ENCODE data around the gene MAPK6. TPM values are rescaled to one million over a fixed set of nuclear protein-coding genes. Genes with fewer than 3 reads are reported as not detected.

The MAPK6 gene
- total RNA-seq, 3 donors from 2014 or later (not counting 1 experiment from before 2014, with no cell fraction given) = 33.0 to 36.2 (median 33.1) TPM

DNA sequence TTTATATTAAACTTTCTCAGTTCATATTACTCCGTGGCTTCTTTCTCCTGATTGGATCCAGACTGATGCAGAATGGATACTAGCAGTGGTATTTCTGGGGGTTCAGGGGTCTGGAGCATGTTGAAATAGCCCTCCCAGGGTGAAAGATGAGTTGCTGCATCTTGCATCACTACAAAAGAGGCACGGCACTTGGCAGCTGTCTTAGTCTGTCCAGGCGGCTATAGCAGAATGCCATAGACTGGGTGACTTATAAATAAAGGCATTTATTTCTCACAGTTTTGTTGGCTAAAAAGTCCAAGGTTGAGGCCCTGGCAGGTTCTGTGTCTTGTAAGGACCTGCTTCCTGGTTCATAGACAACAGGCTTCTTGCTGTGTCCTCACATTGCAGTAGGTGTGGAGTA is 94.2 kb downstream of the MAPK6 start:
- H3K9me3 ChIP-seq (ENCODE audit: control insufficient read depth, insufficient read depth, low read length) = no peaks in the 10 kb centered on the region
- H3K9me3 Mint-ChIP-seq = no peaks in the 10 kb centered on the region

DNA sequence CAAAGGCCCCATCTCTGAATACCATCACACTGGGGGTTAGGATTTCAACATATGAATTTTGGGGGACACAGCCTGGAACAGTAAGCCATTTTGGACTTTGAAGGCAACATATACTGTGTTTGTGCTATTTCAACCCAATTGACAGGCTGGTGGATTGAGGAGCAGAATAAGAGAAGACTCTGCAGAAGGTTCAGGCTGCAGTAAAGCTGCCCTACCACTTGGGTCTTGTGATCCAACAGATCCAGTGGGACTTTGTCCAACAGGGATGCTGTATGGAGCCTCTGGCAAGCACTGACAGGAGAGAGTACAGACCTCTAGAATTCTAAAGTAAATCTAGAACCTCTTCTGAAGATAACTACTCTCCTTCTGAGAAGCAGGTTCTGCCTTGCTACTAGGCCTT is 94.7 kb downstream of the MAPK6 start:
- peaks cover 9% of the 10 kb centered on the region for H3K4me1 ChIP-seq (ENCODE audit: control insufficient read depth, insufficient read depth, low read length)
- Mint-ChIP-seq H3K36me3 (no peaks in the 10 kb centered on the region), H3K27me3 (ENCODE audit: low read depth in 2 of 2) (peaks cover 18 to 23% of the 10 kb centered on the region in 2 donors), H3K4me3 (no peak overlapping the region), H3K4me1 (no peaks in the 10 kb centered on the region), H3K9me3 (no peaks in the 10 kb centered on the region), H3K27ac (no peak overlapping the region)
- no peak for TF ChIP-seq CTCF (IDR thresholded peaks at IDR 0.05)
- intact Hi-C loops (cut with micrococcal nuclease) = no loop called here
- H3K36me3 ChIP-seq (ENCODE audit: control insufficient read depth, insufficient read depth, low read length) = no peaks in the 10 kb centered on the region
- H3K9me3 ChIP-seq (ENCODE audit: control insufficient read depth, insufficient read depth, low read length) = no peaks in the 10 kb centered on the region
- H3K27ac ChIP-seq (ENCODE audit: low read length) = no peak overlapping the region
- DNase-seq = no peak
- ATAC-seq = no peak
- no peak overlapping the region for H3K4me3 ChIP-seq (ENCODE audit: low read length)
- peaks cover 8% of the 10 kb centered on the region for H3K27me3 ChIP-seq (ENCODE audit: control insufficient read depth, insufficient read depth, low read length)

More for the DNA sequence above, 94.2 kb downstream of the MAPK6 start:
- DNase-seq = no peak
- Mint-ChIP-seq H3K36me3 (no peaks in the 10 kb centered on the region), H3K27me3 (ENCODE audit: low read depth in 2 of 2) (peaks cover 18 to 24% of the 10 kb centered on the region in 2 donors), H3K4me3 (no peak overlapping the region), H3K4me1 (no peaks in the 10 kb centered on the region), H3K27ac (no peak overlapping the region)
- no peak overlapping the region for H3K27ac ChIP-seq (ENCODE audit: low read length)
- H3K4me3 ChIP-seq (ENCODE audit: low read length) = no peak overlapping the region
- H3K27me3 ChIP-seq (ENCODE audit: control insufficient read depth, insufficient read depth, low read length) = peaks cover 8% of the 10 kb centered on the region
- WGBS (ENCODE audit: insufficient coverage) = 97% methylated on average over 3 of the region's 3 CpGs
- TF ChIP-seq CTCF (IDR thresholded peaks at IDR 0.05) = no peak
- intact Hi-C loops (cut with micrococcal nuclease) = no loop called here
- H3K36me3 ChIP-seq (ENCODE audit: control insufficient read depth, insufficient read depth, low read length) = no peaks in the 10 kb centered on the region
- H3K4me1 ChIP-seq (ENCODE audit: control insufficient read depth, insufficient read depth, low read length) = peaks cover 9% of the 10 kb centered on the region
- ATAC-seq = no peak

DNA sequence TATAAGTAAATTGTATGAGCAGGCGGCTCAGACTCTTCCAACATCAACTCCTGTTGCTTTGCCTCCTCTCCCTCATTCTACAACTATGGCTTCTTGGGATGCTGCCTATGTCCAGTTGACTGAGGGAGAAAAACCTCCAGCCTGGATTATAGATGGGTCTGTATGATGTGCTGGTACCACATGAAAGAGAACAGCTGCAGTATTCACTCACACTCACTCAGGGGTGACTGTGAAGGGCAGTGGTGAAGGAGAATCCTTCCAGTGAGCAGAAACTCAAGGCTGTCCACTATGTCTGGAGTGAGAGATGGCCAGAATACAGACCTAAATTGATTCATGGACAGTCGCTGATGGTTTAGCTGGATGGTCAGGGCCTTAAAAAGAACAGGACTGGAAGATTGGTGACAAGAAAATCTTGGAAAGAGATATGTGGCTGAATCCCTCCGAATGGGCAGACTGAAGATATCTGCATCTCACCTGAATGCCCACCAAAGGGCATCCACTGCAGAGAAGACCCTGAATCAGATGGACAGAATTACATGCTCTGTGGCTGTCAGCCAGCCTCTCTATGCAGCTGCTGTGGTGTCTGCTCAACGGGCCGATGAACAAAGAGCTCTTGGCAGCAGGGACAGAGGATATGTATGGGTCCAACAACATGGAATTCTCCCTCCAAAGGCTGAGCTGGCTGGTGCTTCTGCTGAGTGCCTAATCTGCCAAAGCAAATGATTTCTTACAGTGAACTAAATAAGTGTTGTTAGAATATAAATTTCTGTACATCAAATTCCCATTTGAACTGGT is 95.4 kb downstream of the MAPK6 start:
- no peak overlapping the region for H3K27ac Mint-ChIP-seq

More for the DNA sequence above, 95.4 kb downstream of the MAPK6 start:
- H3K36me3 Mint-ChIP-seq = no peaks in the 10 kb centered on the region
- Histone ChIP-seq H3K27ac (ENCODE audit: low read length) (no peak overlapping the region), H3K9me3 (ENCODE audit: control insufficient read depth, insufficient read depth, low read length) (no peaks in the 10 kb centered on the region), H3K4me3 (ENCODE audit: low read length) (no peak overlapping the region), H3K36me3 (ENCODE audit: control insufficient read depth, insufficient read depth, low read length) (no peaks in the 10 kb centered on the region), H3K27me3 (ENCODE audit: control insufficient read depth, insufficient read depth, low read length) (peaks cover 7% of the 10 kb centered on the region), H3K4me1 (ENCODE audit: control insufficient read depth, insufficient read depth, low read length) (peaks cover 9% of the 10 kb centered on the region)
- WGBS (ENCODE audit: insufficient coverage) = 91% methylated on average over 4 of the region's 5 CpGs
- H3K4me1 Mint-ChIP-seq = no peaks in the 10 kb centered on the region
- H3K27me3 Mint-ChIP-seq (ENCODE audit: low read depth in 2 of 2) = peaks cover 16 to 21% of the 10 kb centered on the region in 2 donors
- intact Hi-C loops (cut with micrococcal nuclease) = no loop called here
- TF ChIP-seq CTCF (IDR thresholded peaks at IDR 0.05) = no peak
- ATAC-seq (no peak), DNase-seq (no peak)
- H3K9me3 Mint-ChIP-seq = no peaks in the 10 kb centered on the region
- no peak overlapping the region for H3K4me3 Mint-ChIP-seq

Measured in natural killer cell (primary cell).